ENCODE results near the gene MUC4. TPM values are rescaled to one million over a fixed set of nuclear protein-coding genes. Genes with fewer than 3 reads are reported as not detected.

The MUC4 gene
- total RNA-seq, 1 experiment from 2014 or later, result 63.7 TPM

DNA sequence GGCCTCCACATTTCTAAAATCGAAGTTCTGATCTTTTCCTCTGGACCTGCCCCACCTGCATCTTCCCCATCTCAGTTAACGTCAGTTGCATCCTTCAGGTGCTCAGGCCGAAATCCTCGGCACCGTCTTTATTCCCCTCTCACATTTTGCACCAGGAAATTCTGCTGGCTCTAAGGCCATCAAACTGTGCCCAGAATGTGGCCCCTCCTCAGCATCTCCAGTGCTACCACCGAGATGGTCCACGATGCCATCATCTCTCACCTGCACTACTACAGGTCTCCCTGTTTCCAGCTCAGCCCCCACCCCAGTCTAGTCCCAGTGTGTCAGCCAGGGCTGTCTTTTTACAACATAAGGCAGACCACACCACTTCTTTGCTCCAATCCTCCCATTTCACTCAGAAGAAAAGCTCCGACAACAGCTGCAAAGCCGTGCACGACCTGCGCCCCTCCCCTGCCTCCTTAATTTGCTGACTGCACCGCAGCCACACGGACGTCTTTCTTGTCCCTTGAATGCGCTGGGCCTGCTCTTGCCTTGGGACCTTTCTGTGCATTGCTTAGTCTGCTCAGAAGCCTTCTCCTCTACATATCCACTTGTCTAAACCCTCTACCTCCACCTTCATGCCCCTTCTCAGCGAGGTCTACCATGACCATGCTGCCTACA is 76.6 kb downstream of the MUC4 start:
- H3K36me3 ChIP-seq (ENCODE audit: low read depth), result no peaks in the 10 kb centered on the region
- no peaks in the 10 kb centered on the region for H3K9me3 ChIP-seq (ENCODE audit: insufficient read depth, low read depth)
- H3F3A ChIP-seq (ENCODE audit: insufficient read depth, low read depth), result no peaks in the 10 kb centered on the region; the same call in 1 of the 2 replicates
- TF ChIP-seq CTCF (conservative IDR thresholded peaks at IDR 0.05), result no peak
- TF ChIP-seq EZH2 (IDR thresholded peaks at IDR 0.05; ENCODE audit: low read depth), result no peak
- no peak overlapping the region for H3K4me2 ChIP-seq
- DNase-seq, result no peak
- H3K4me3 ChIP-seq, result no peak overlapping the region
- H3K27ac ChIP-seq, result no peak overlapping the region
- intact Hi-C loops (cut with micrococcal nuclease; ENCODE audit: unreplicated experiment), result no loop called here
- BruUV-seq (replicated peaks), result no TSS peak
- H3K4me1 ChIP-seq (replicated peaks; ENCODE audit: insufficient read depth), result no peaks in the 10 kb centered on the region
- CTCF ChIA-PET, result no interaction called here
- H3K27me3 ChIP-seq (ENCODE audit: insufficient read depth, low read depth), result no peaks in the 10 kb centered on the region
- H3K79me2 ChIP-seq (ENCODE audit: low read depth), result no peaks in the 10 kb centered on the region
- POLR2A ChIA-PET (ENCODE audit: unreplicated experiment), result no interaction called here
- no peak overlapping the region for H2AFZ ChIP-seq
- no peaks in the 10 kb centered on the region for H4K20me1 ChIP-seq (ENCODE audit: insufficient read depth)
- H3K9me2 ChIP-seq (ENCODE audit: insufficient read depth), result no peaks in the 10 kb centered on the region

- BruUV-seq (replicated peaks), result no TSS peak
- H3K4me3 ChIP-seq, result no peak overlapping the region
These were observed 78.8 kb downstream of the MUC4 start for GRCh38 chr3:195732940-195733339.

GRCh38 chr3:195731356-195731905 is 80.3 kb downstream of the MUC4 start:
- no peaks in the 10 kb centered on the region for H4K20me1 ChIP-seq (ENCODE audit: insufficient read depth)
- intact Hi-C loops (cut with micrococcal nuclease; ENCODE audit: unreplicated experiment), result no loop called here
- no peak overlapping the region for H3K4me3 ChIP-seq
- H3K9me3 ChIP-seq (ENCODE audit: insufficient read depth, low read depth), result no peaks in the 10 kb centered on the region
- H3K36me3 ChIP-seq (ENCODE audit: low read depth), result no peaks in the 10 kb centered on the region
- no peak overlapping the region for H3K4me2 ChIP-seq
- no peaks in the 10 kb centered on the region for H3K27me3 ChIP-seq (ENCODE audit: insufficient read depth, low read depth)
- H3K4me1 ChIP-seq (replicated peaks; ENCODE audit: insufficient read depth), result no peaks in the 10 kb centered on the region
- H3K79me2 ChIP-seq (ENCODE audit: low read depth), result no peaks in the 10 kb centered on the region
- H3K27ac ChIP-seq, result no peak overlapping the region
- BruUV-seq (replicated peaks), result no TSS peak
- ChIA-PET CTCF (no interaction called here), POLR2A (ENCODE audit: unreplicated experiment) (no interaction called here)
- no peaks in the 10 kb centered on the region for H3K9me2 ChIP-seq (ENCODE audit: insufficient read depth)
- H2AFZ ChIP-seq, result no peak overlapping the region
- no peak for DNase-seq
- TF ChIP-seq CTCF (conservative IDR thresholded peaks at IDR 0.05) (no peak), EZH2 (IDR thresholded peaks at IDR 0.05; ENCODE audit: low read depth) (no peak)
- H3F3A ChIP-seq (ENCODE audit: insufficient read depth, low read depth), result no peaks in the 10 kb centered on the region; the same call in 1 of the 2 replicates

More at GRCh38 chr3:195732940-195733339, 78.8 kb downstream of the MUC4 start:
- H3K9me2 ChIP-seq (ENCODE audit: insufficient read depth), result no peaks in the 10 kb centered on the region
- no peak overlapping the region for H3K27ac ChIP-seq
- intact Hi-C loops (cut with micrococcal nuclease; ENCODE audit: unreplicated experiment), result no loop called here
- no peaks in the 10 kb centered on the region for H3K27me3 ChIP-seq (ENCODE audit: insufficient read depth, low read depth)
- no peak overlapping the region for H3K4me2 ChIP-seq
- no peaks in the 10 kb centered on the region for H3K36me3 ChIP-seq (ENCODE audit: low read depth)
- TF ChIP-seq CTCF (conservative IDR thresholded peaks at IDR 0.05) (no peak), EZH2 (IDR thresholded peaks at IDR 0.05; ENCODE audit: low read depth) (no peak)
- no peaks in the 10 kb centered on the region for H3K79me2 ChIP-seq (ENCODE audit: low read depth)
- no peak for DNase-seq
- no peaks in the 10 kb centered on the region for H3K9me3 ChIP-seq (ENCODE audit: insufficient read depth, low read depth)
- H3K4me1 ChIP-seq (replicated peaks; ENCODE audit: insufficient read depth), result no peaks in the 10 kb centered on the region
- CTCF ChIA-PET, result interaction anchor here (0.6 kb wide), 1 partner anchor 162 kb away, joined by 15 read pairs; no protein-coding TSS in a partner anchor
- no peak overlapping the region for H2AFZ ChIP-seq
- no peaks in the 10 kb centered on the region; the same call in 1 of the 2 replicates for H3F3A ChIP-seq (ENCODE audit: insufficient read depth, low read depth)
- POLR2A ChIA-PET (ENCODE audit: unreplicated experiment), result no interaction called here
- H4K20me1 ChIP-seq (ENCODE audit: insufficient read depth), result no peaks in the 10 kb centered on the region

Measured in PC-9 (cell line).